Measurements from ENCODE around the gene MTNR1A. TPM values are rescaled to one million over a fixed set of nuclear protein-coding genes. Genes with fewer than 3 reads are reported as not detected.

Gene MTNR1A
- total RNA-seq, 3 donors from 2014 or later, result 1.4 to 4.9 (median 3.8) TPM

- Histone ChIP-seq H3K9me3 (no peaks in the 10 kb centered on the region), H3K4me3 (no peak overlapping the region), H3K36me3 (ENCODE audit: low read depth) (no peaks in the 10 kb centered on the region), H3K4me1 (ENCODE audit: low read depth) (no peaks in the 10 kb centered on the region)
- TF ChIP-seq CTCF (IDR thresholded peaks at IDR 0.05), result no peak
- intact Hi-C loops (cut with DNase I, micrococcal nuclease), result loop anchor here in 1 of 2 donors (10.0 kb wide), 1 partner anchor 287 kb away; no protein-coding TSS in a partner anchor
- no peak for DNase-seq
- no peak for ATAC-seq
Measured at GRCh38 chr4:186581421-186581820, 26.1 kb upstream of the MTNR1A start.

GRCh38 chr4:186580669-186581068 lies 25.3 kb upstream of the MTNR1A start:
- intact Hi-C loops (cut with DNase I, micrococcal nuclease), result loop anchor here in 1 of 2 donors (10.0 kb wide), 1 partner anchor 286 kb away; no protein-coding TSS in a partner anchor
- no peak for ATAC-seq

GRCh38 chr4:186570193-186570996 lies 15.0 kb upstream of the MTNR1A start:
- no peak for TF ChIP-seq CTCF (IDR thresholded peaks at IDR 0.05)
- no peaks in the 10 kb centered on the region for H3K9me3 ChIP-seq
- H3K4me3 ChIP-seq, result no peak overlapping the region
- ATAC-seq (peak; percentile 92), DNase-seq (peak; percentile 66 to 78 (median 69))
- peaks cover 7% of the 10 kb centered on the region for H3K4me1 ChIP-seq (ENCODE audit: low read depth)
- H3K36me3 ChIP-seq (ENCODE audit: low read depth), result no peaks in the 10 kb centered on the region
- intact Hi-C loops (cut with DNase I, micrococcal nuclease), result no loop called here

More at GRCh38 chr4:186580669-186581068, 25.3 kb upstream of the MTNR1A start:
- H3K4me3 ChIP-seq, result no peak overlapping the region
- no peaks in the 10 kb centered on the region for H3K4me1 ChIP-seq (ENCODE audit: low read depth)
- no peaks in the 10 kb centered on the region for H3K9me3 ChIP-seq
- no peak for TF ChIP-seq CTCF (IDR thresholded peaks at IDR 0.05)
- H3K36me3 ChIP-seq (ENCODE audit: low read depth), result no peaks in the 10 kb centered on the region
- no peak for DNase-seq

- peaks cover 7% of the 10 kb centered on the region for H3K4me1 ChIP-seq (ENCODE audit: low read depth)
- no peaks in the 10 kb centered on the region for H3K9me3 ChIP-seq
- TF ChIP-seq CTCF (IDR thresholded peaks at IDR 0.05), result no peak
- H3K4me3 ChIP-seq, result no peak overlapping the region
- no peaks in the 10 kb centered on the region for H3K36me3 ChIP-seq (ENCODE audit: low read depth)
- intact Hi-C loops (cut with DNase I, micrococcal nuclease), result no loop called here
- ATAC-seq, result no peak
- DNase-seq, result peak in 1 of 3 donors; percentile 43
Measured at GRCh38 chr4:186569533-186570192, 14.3 kb upstream of the MTNR1A start.

GRCh38 chr4:186566068-186566467 lies 10.7 kb upstream of the MTNR1A start:
- Histone ChIP-seq H3K36me3 (ENCODE audit: low read depth) (no peaks in the 10 kb centered on the region), H3K4me1 (ENCODE audit: low read depth) (peaks cover 7% of the 10 kb centered on the region), H3K9me3 (no peaks in the 10 kb centered on the region), H3K4me3 (no peak overlapping the region)
- intact Hi-C loops (cut with DNase I, micrococcal nuclease), result no loop called here
- no peak for TF ChIP-seq CTCF (IDR thresholded peaks at IDR 0.05)
- DNase-seq, result no peak
- ATAC-seq, result no peak

Measured in mucosa of descending colon (tissue), 3 donors.